ENCODE measurements around the gene TNIP2.
"Not testable (repeated sequence)": the region's sequence is repeated elsewhere in the genome, so short reads cannot be mapped to it uniquely, and the experiment has no call there.

Gene TNIP2

GRCh38 chr4:2743518-2744445 lies 12.4 kb downstream of the TNIP2 start:
- no peak for DNase-seq

DNA sequence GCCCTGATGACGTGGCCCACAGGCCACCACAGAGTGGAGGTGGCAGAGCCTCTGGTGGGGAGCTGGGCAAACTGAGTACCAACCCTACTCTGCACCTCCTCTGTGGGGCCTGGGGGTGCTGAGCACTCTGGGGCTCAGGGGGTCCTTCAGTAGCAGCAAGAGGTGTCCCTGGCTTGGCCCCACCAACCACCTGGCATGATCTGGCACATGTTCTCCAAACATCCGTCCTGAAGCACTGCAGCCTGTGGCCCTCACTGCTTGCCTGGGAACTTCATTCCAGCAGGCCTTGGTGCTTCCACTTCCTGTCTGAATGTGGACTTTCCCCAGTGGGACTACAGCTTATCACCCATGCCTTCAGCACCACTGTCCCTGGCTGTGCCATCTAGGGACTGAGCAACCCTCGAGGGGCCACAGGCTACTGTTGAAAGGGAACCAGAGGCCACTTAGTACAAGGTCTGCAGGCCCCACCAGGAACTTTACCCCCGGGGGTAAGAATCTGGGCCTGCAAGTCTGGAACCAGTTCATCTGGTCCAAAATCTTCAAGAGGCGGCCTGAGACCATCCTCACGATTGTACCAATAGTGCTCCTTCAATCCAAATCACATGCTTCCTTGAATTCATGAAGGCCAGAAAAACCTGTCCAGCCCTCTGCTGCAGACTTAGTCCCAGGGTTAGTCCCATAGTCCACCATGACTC lies 13.2 kb downstream of the TNIP2 start:
- DNase-seq: no peak

- no peak for DNase-seq
Observed at GRCh38 chr4:2742081-2742822, 13.9 kb downstream of the TNIP2 start.

DNA sequence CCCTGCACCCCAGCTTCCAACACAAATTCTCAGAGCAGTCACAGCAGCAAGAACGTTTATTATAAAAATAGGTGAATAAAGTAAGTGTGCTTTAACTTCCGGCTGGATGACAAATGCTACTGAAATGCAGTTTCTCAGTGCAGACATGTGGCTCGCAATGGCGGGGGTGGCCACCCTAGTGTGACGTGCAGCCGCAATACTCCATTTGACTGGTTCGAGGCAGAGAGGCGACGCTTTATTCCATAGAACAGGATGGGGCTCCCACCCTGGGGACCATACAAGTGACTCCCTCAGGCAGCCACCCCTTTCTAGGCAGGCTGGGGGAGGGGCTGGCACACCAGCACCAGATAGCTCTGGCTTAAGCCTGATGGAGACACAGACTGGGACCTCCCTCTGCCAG lies 14.5 kb downstream of the TNIP2 start:
- no peak for DNase-seq

DNA sequence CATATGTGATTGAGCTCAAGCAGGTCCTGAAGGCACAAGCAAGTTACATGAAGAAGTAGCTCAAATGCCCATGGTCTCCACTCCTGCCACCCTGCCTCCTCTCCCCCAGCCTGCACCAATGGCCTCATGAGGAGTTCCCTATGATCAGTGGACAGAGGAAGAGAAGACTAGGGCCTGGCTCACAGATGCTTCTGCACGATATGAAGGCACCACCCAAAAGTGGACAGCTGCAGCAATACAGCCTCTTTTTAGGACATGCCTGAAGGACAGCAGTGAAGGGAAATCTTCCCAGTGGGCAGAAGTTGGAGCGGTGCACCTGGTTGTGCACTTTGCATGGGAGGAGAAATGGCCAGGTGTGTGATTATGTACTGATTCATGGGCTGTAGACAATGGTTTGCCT lies 17.8 kb downstream of the TNIP2 start:
- DNase-seq: not testable (repeated sequence)

DNA sequence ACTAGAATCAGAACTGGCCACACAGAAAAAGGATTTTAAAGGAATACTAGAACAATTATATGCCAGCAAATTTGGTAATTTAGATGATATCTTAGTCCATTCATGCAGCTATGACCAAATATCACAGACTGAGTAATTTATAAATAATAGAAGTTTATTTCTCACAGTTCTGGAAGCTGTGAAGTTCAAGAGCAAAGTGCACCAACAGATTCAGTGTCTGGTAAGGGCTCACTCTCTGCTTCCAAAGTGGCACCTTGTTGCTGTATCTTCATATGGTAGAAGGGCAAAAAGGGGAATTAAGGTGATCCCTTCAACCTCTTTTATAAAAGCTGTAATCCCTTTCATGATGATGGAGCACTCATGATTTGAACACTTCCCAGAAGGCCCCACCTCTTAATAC lies 20.3 kb downstream of the TNIP2 start:
- DNase-seq: no peak

GRCh38 chr4:2734612-2735011 lies 21.5 kb downstream of the TNIP2 start:
- DNase-seq: no peak

DNA sequence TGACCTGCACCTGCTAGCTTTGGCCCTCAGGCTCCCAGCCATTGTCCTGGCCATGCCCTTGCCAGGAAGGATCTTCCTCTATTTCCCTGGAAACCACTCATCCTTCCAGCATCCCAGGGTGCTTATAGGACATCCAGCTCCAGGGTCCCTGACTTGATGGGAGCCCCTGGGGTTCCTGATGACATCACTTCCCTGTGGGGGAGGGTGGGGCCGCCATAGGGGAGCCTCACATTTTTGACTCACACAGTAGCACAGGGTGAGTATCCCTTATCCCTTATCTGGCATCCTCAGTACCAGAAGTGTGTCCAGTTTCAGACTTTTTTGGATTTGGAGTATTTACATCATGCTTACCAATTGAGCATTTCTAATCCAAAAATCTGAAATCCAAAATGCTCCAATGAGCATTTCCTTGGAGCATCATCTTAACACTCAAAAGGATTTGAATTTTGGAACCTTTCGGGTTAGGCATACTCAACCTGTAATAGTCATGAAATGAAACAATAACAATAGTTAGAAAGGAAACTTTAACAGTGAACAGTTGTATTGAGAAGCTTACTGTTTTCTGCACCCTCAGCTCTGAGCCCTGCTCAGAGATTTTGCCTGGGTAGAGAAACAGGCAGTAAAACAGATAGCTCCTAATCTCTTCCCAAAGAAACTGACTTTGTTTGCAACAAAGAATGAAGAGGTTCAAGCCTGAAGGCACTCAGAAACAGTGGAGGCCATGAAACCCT lies 22.1 kb downstream of the TNIP2 start:
- DNase-seq: no peak

- DNase-seq: no peak
Observed at GRCh38 chr4:2733001-2733843, 22.9 kb downstream of the TNIP2 start.

DNA sequence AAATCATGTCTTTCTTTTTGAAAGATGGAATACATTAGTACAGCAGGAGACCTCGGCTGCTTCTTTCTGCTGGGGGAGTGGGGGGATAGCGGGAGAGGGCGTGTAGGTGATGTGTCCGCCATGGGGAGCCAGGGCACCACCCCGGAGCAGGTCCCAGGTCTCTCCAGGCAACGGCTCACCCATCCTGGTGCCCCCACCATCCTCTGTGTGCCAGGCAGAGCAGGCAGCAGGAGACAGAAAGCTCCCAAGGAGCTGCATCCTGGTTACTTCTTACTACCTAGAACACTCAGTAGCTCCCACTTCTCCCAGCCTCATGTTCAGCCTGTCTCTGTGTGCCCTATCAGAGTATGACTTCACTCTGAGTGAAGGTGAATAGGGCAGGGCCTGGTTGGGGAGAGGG lies 23.6 kb downstream of the TNIP2 start:
- no peak for DNase-seq

DNA sequence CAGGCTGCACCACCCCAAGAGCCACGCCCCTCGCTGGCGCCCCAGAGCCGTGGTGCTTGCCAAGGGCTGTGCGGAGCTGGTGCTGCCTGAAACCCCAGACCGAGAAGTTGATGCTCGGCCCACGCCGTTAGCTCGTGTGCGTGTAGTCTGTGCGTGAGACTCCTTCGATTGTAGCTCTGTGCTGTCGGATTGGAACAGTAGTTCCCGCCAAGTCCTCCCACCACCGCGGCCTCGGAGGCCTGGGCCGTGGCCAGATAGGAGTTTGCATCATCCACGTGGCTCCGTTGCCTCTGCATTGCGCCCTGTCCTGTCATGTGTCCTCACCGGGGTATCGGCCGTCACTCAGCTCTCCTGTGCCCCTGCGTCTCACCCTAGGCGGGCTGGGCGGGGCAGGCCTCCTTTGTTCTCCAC lies 24.2 kb downstream of the TNIP2 start:
- no peak for DNase-seq

DNA sequence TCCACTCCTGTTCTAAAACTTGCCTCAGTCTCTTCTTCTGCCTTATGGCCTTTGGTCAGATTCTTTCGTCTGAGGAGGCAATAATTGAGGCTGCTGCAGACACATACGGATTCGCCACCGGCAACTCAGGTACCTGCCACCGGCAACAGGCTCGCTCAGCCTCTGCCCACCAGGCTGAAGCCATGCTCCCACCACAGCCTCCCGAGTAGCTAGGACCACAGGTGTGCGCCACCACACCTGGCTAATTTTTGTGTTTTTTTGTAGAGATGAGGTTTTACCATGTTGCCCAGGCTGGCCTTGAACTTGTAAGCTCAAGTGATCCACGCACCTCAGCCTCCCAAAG lies 26.6 kb downstream of the TNIP2 start:
- DNase-seq: no peak

DNA sequence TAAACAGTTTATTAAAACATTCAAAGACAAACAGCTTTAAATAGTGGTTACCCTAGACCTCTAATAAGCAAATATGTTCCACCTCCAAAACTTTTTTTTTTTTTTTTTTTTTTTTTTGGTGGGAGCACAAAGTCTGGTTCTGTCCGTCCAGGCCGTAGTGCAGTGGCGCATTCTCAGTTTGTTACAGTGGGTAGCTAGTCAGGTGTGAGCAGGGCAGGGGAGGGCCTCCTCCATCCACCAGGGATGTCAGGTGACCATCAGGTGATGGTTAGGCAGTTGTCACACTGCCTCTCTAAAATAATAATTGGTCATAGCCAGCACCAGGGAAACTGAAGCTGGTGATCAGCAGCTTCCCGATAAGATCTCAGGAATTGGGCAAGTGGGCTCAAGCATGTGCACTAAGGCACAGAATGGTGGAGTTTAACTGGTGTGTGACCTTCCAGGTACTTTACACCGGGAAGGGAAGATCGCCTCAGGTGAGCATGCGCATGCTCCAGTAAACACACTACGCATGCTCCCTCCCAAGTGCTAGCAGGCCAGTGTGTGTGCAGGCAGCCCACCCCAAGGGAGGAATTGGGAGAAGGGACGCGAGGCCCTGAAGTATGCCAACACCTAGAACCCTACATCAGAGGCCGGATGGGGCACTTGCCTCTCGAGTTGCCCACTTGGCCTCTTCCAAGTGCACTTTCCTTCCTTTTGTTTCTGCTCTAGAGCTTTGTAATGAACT lies 27.2 kb downstream of the TNIP2 start:
- DNase-seq: no peak

- no peak for DNase-seq
Observed at GRCh38 chr4:2728221-2728620, 27.9 kb downstream of the TNIP2 start.

DNA sequence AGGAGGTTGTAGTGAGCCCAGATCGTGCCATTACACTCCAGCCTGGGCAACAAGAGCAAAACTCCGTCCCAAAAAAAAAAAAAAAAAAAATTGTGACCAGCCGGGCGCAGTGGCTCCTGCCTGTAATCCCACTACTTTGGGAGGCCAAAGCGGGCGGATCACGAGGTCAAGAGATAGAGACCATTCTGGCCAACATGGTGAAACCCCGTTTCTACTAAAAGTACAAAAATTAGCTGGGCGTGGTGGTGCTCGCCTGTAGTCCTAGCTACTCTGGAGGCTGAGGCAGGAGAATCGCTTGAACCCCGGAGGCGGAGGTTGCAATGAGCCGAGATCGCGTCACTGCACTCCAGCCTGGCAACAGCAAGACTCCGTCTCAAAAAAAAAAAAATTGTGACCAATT lies 29.3 kb downstream of the TNIP2 start:
- DNase-seq: not testable (repeated sequence)

DNA sequence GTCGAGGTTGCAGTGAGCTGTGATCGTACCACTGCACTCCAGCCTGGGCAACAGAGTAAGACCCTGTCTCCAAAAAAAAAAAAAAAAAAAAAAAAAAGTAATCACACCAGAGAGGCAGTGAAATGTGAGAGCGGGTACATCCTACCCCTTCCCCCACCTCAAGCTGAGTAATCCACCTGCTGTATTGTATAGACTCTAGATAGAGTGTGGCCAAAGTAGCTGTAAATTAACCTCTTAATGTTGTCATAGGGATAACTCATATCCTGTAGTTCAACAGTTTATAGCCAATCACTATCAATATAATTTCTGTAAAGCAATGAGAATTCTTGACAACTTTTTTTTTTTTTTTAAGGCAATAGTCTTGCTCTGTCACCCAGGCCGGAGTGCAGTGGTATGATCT lies 30.8 kb downstream of the TNIP2 start:
- DNase-seq: no peak

GRCh38 chr4:2723751-2724150 lies 32.4 kb downstream of the TNIP2 start:
- no peak for DNase-seq

GRCh38 chr4:2722033-2722432 lies 34.1 kb downstream of the TNIP2 start:
- no peak for DNase-seq

- DNase-seq: no peak
Observed at GRCh38 chr4:2721586-2721985, 34.5 kb downstream of the TNIP2 start.

DNA sequence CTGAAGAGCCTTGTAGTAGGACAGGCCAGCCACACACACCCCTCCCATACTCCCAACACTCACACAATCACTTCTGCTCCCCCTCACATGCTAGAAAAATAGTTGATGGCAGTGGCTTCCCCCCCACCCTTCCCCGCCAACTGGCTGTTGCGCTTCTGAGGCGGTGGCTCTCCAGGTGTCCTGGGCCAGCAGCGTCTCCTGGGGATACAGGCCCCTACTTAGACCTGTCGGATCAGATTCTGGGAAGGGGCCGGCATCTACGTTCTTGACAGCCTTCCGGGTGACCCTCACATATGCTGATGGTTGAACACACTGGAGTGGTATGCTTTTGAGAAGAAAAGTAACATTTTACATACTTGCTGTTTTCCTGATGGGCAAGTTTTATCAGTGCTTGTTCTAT lies 39.9 kb downstream of the TNIP2 start:
- DNase-seq: no peak

DNA sequence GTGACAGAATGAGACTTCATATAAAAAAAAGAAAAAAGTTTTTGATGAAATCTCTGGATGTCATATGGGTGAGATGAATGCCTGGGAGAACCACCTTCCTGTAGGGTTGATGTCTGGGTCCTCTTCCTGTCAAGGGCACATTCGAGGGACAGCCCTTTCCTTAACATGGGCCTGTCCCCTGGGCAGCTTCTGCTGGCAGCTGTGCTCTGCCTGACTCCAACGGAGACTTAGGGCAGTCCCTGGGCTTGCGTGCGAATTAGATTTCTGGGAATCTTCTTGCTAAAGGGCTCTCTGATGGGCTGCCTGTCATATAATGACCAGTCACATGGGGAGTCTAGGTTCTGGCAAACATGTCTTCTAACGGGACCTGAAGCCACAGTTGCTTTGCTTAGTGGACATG lies 40.7 kb downstream of the TNIP2 start:
- DNase-seq: no peak

Measured in NCI-H1092 treated with DMSO at 0.1 percent for 48 hours (cell line).